Measurements from ENCODE around the gene CCDC141.
"Not testable (repeated sequence)": the region's sequence is repeated elsewhere in the genome, so short reads cannot be mapped to it uniquely, and the experiment has no call there.

CCDC141 gene

GRCh38 chr2:179020156-179020750 is 29.7 kb downstream of the CCDC141 start:
- peak; percentile 53 for TF ChIP-seq CTCF (IDR thresholded peaks at IDR 0.05; ENCODE audit: control insufficient read depth, insufficient read depth, low read depth, low read length, missing control alignments)
- H3K4me3 ChIP-seq (ENCODE audit: control insufficient read depth, low read depth, low read length), result no peak overlapping the region
- DNase-seq (ENCODE audit: low read depth), result no peak

GRCh38 chr2:179019260-179019659 is 30.7 kb downstream of the CCDC141 start:
- no peak for DNase-seq (ENCODE audit: low read depth)
- TF ChIP-seq CTCF (IDR thresholded peaks at IDR 0.05; ENCODE audit: control insufficient read depth, insufficient read depth, low read depth, low read length, missing control alignments), result no peak
- H3K4me3 ChIP-seq (ENCODE audit: control insufficient read depth, low read depth, low read length), result no peak overlapping the region

- no peak for TF ChIP-seq CTCF (IDR thresholded peaks at IDR 0.05; ENCODE audit: control insufficient read depth, insufficient read depth, low read depth, low read length, missing control alignments)
- no peak for DNase-seq (ENCODE audit: low read depth)
- H3K4me3 ChIP-seq (ENCODE audit: control insufficient read depth, low read depth, low read length), result no peak overlapping the region
Observed at GRCh38 chr2:179017773-179018357, 32.1 kb downstream of the CCDC141 start.

- DNase-seq (ENCODE audit: low read depth); H3K4me3 ChIP-seq (ENCODE audit: control insufficient read depth, low read depth, low read length): not testable (repeated sequence)
Observed at GRCh38 chr2:179014189-179014588, 35.7 kb downstream of the CCDC141 start.

GRCh38 chr2:179005976-179006375 is 44.0 kb downstream of the CCDC141 start:
- no peak overlapping the region for H3K4me3 ChIP-seq (ENCODE audit: control insufficient read depth, low read depth, low read length)
- TF ChIP-seq CTCF (IDR thresholded peaks at IDR 0.05; ENCODE audit: control insufficient read depth, insufficient read depth, low read depth, low read length, missing control alignments), result no peak
- DNase-seq (ENCODE audit: low read depth), result no peak

GRCh38 chr2:178999476-178999875 is 50.5 kb downstream of the CCDC141 start:
- no peak for DNase-seq (ENCODE audit: low read depth)
- TF ChIP-seq CTCF (IDR thresholded peaks at IDR 0.05; ENCODE audit: control insufficient read depth, insufficient read depth, low read depth, low read length, missing control alignments), result no peak
- H3K4me3 ChIP-seq (ENCODE audit: control insufficient read depth, low read depth, low read length), result no peak overlapping the region

GRCh38 chr2:178998539-178998938 is 51.4 kb downstream of the CCDC141 start:
- H3K4me3 ChIP-seq (ENCODE audit: control insufficient read depth, low read depth, low read length), result no peak overlapping the region
- no peak for TF ChIP-seq CTCF (IDR thresholded peaks at IDR 0.05; ENCODE audit: control insufficient read depth, insufficient read depth, low read depth, low read length, missing control alignments)
- no peak for DNase-seq (ENCODE audit: low read depth)
